HG03097 (cell line): Measurements from ENCODE around the gene AK3.

Experiments used
- ATAC-seq: cut with Tn5 transposase; IDR thresholded peaks from one replicate; pipeline ENCODE4 v1.9.1; 2021; ENCODE audit not compliant: unreplicated experiment, low FRiP score

The AK3 gene

GRCh38 chr9:4709380-4709779, 31.6 kb downstream of the AK3 start:
- ATAC-seq = no peak

DNA sequence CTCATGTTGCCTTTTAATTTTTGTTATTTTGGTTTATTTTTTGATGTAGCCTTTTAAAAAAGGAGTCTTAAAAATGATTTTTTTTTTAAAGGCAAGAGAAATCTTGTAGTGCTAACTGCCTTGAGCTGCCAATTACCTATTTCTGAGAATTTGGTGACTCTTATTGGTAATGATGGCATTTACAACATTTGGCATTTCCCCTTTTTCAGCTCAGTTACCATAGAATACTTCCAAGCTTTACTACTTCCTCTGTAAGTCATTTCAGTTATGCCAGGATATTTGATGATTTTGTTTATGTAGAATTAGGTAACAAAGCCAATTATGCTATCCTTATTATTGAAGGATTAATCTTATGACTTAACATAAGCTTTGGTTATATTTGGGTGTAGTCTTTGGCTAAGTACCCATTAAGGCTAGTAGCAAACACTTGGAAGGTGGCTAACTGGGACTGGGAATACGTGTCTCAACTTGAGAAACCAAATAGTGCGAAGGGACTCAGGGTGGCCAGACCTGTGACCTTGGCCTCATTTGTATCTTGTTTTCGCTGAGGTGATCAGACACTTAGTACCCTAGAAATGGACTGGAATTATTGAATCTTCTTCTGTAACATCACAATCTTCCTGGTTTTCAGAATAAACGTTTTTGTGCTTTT, 33.9 kb downstream of the AK3 start:
- ATAC-seq = no peak

DNA sequence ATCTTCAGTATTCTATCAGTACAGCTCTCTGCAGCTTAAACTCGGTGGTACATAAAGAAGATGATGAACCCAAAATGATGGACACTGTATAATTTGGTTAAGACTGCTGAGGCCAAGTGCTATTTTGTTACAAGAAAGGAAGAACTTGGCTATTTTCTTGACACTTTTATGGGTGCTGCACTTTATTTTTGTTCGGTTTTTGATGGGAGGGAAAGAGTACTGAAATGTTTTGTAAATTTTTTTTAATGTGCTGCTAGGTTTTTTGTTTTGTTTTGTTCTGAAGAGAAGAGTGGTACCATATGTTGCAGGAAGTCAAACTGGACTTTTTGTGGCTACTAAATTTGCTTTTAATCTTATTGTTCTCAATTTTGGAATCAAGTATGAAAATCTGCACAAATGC, 35.0 kb downstream of the AK3 start:
- no peak for ATAC-seq

DNA sequence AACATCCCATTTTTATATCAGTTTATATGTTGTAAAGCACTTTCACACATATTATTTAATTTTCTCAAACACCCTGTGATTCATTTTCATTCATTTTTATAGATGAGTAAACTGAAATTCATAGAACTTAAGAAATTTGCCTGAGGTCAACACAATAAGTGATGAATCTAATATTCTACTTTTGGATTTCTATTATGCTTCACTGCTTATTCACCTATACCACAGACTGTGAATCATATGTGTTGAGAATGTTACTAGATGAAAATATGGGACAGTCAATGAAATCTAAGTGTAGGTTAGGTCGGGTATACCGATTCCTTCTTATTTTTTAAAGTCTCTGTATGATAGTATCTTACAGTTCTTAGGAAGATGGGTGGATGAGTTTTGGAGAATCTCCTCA, 36.9 kb downstream of the AK3 start:
- no peak for ATAC-seq

DNA sequence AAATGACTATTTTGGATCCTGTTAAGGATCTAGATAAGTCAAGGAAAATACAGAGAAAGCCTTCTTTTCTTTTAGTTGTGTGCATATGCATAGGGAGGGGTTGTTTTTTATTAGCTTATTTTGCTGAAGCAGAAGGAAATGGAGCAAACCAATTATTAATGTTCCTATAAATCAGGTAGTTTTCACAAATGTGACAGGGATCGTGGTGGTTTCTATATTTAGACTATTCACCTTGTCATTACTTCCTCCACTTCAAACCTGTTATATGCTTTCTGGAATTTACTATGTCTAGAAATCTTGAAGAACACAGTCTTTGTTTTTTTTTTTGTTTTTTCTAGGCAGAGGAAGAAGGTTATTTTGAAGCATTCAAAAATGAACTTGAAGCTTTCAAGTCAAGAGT, 39.5 kb downstream of the AK3 start:
- ATAC-seq = no peak

DNA sequence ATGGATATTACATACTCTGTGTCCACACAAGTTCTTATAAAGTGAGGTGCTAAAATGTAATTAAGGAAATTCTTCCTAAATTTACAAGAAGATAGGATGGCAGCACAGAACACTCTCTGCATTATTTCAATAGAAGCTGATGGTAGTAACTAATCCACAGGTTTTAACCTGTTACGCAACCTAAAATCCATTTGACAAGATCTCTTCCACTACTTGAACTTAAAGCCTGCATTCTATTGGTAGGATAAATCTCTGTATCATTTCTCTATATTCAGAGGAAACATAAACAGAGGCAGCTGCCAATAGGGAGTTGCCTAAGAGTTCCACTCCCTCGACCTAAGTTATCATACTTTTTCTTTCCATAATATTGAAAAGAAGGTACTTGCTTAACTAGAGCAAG, 40.1 kb downstream of the AK3 start:
- ATAC-seq = no peak

DNA sequence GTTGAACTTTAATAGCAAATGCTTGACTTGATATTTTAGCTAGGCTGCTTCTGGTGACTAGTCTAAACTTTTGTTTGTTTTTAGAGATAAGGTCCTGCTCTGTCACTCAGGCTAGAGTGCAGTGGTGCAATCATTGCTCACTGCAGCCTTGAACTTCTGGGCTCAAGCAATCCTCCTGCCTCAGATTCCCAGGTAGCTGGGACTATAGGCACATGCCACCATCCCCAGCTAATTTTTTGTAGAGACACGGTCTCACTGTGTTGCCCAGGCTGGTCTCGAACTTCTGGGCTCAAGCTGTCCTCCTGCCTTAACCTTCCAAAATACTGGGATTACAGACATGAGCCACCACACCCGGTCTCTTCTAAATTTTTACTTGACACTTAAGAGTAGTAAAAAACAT, 40.9 kb downstream of the AK3 start:
- ATAC-seq = no peak

GRCh38 chr9:4691795-4692194, 49.2 kb downstream of the AK3 start:
- no peak for ATAC-seq

DNA sequence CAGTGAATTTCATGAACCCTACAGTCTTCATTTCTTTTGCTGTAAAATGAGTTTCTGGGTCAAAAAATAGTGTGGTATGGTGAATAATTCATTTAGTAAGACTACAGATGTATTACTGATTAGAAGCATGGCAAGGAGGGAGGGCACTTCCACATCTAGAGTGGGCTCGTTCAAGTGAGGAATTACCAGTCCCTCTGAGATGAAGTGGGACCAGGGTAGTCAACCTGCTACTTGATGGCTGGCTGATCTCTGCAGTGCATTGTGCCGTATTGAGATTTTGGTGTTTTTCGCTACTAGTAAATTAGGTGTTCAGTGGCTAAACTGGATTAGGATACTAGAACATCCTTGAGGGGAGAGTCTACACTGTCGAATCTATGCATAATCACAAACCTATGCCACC, 50.9 kb downstream of the AK3 start:
- peak; percentile 43 for ATAC-seq

GRCh38 chr9:4689687-4690104, 51.3 kb downstream of the AK3 start:
- ATAC-seq = peak; percentile 40

DNA sequence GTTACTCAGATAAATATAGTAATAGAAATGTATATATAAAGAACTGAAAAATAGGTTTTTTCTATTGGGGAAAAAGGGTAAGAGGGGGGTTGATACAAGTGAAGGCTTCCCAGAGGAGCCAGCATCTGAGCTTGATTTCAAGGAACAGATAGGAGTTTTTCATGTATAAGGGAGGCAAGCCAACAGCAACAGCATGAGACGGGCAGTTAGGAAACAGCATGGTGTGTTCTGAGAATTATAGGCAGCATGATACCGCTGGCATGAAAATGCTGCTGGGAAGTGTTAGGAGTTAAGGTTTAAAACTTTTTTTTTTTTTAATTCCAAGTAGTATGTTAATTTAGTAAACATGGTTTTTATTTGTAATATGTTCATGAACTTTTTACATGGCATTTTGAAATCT, 52.0 kb downstream of the AK3 start:
- ATAC-seq = no peak

GRCh38 chr9:4686584-4686983, 54.4 kb downstream of the AK3 start:
- no peak for ATAC-seq

GRCh38 chr9:4686112-4686511, 54.9 kb downstream of the AK3 start:
- no peak for ATAC-seq

GRCh38 chr9:4684820-4685219, 56.2 kb downstream of the AK3 start:
- ATAC-seq = no peak

DNA sequence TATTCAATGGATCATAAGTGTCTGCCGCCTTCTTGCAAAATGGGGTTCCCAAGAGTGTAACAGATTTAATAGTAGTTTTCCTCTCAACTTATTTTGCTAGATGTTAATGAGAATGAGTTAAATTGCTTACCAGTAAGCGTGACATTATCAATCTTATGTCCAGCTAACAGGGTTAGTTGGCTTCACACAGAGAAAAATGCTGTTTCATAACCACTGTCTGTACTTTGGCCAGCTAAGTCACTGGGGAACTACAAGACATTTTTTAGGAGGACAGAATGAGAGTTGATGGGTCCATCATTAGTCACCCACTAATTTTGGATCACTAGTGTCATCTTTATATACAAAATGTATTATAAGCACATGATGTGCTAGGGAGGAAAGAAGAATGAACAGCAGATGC, 60.3 kb downstream of the AK3 start:
- ATAC-seq = no peak

DNA sequence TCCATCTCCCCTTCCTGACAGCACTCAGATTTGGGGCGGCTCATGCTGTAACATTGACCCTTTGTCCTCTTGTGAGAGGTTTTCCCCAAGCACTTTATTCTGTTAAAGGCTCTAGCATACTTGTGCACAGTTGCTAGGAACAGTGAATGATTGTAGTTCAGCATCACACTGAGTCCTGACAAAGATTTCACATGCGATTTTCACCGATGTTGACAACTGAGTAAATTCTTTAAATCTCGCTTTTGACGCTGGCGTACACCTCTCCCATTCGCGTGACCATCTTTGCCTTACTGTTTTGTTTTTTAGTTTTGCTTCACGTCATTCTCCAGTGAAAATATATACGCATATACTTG, 60.9 kb downstream of the AK3 start:
- ATAC-seq = peak; percentile 10

DNA sequence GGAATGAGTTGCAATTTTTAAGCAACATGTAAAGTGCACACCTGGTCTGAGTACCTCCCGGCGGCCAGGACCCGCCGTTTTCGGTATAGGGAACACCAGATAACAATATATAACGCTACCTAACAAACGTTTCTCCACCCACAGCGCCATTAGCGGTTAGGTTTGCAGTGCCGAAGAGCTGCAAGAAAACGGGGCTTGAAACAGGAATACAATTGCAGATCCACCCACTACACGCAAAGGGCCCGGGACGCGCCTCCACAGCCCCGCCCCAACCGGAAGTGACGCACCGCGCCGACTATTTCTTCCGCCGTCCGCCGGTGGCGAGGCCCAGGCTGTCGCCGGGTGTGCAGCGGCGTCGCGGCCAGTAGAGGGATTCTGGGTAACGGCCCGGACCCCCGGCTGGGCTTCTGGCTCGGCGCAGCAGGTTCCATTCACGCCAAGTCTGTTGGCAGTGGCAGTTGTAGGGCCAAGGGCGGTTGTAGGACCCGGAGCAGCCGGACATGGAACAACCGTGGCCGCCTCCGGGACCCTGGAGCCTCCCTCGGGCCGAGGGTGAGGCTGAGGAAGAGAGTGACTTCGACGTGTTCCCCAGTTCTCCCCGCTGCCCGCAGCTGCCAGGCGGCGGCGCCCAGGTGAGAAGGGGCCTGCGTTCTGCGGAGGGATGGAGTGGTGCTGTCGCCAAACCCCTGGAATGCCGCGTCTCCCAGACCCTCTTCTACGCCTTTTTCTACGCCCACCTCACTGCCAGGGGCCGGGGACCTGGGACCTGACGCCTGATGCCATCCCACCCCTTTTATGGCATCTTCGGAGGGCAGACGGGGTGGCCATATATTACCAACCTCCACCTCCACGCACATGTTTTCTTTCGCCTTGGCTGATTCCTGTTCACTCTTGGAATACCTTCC, 61.5 kb downstream of the AK3 start, which contains the start of gene CDC37L1:
TSS of gene CDC37L1 (plus strand) at position 302 of the 905 bp plus-strand sequence. CDS start at position 501, 199 bp downstream.
- ATAC-seq = peak; percentile 94

- no peak for ATAC-seq
Observed at GRCh38 chr9:4678679-4679267, 62.2 kb downstream of the AK3 start.

DNA sequence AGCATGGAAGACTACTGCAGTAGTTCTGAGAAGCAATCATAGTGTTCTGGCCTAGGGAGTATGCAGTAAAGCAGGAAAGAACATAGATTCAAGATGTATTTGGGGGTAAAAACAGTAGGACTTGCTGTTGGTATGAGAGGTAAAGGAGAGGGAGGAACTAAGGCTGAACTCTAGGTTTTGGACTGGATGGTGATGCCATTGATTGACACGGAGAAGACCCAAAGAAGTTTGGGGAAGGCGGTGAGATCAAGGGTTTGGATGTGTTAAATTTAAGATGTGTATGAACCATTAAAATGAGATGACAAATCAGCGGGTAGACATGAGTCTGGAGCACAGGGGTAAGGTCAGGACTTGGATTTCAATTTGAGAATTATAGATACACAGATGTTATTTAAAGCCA, 63.6 kb downstream of the AK3 start:
- ATAC-seq = no peak

DNA sequence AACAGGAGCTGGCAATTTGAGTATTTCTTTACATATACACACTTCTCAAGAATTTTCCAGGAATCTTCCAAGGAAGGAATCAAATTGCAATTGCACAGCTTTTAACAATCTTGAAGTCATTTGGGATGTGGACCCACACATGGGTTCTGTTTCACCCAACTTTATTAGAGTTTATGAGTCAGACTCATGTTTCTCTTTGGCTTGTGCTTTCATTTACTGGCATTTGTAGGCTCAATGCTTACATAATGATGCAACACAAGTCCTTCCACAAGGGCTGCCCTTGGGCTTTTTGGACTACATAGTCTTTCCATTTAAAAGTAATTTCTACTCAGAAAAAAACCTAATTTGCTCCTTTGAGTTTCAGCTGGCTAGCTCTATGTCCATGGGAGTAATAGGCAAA, 66.2 kb downstream of the AK3 start:
- ATAC-seq = no peak

- ATAC-seq = no peak
Observed at GRCh38 chr9:4671737-4672136, 69.3 kb downstream of the AK3 start.

DNA sequence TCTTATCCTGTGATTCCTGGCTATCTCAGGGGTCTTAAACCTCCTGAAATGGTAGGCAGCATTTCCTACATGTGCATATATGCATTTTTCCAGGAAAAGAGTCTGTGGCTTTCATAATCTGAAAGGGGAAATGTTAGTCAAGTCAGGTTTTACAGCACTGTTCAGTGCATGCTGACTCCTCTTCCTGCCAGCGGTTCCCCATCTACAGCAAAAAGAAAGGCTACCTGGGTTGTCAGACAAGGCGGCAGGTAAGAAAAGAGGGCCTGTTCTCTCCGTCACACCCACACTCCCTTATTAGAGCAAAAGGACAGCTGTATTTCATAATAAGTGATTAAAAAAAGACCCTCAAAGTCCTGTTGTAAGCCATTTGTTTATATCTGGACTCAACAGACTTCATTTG, 70.4 kb downstream of the AK3 start:
- ATAC-seq = no peak
